ENCODE measurements around the gene DNAJA4. TPM values are rescaled to one million over a fixed set of nuclear protein-coding genes. Genes with fewer than 3 reads are reported as not detected.

Gene DNAJA4
- total RNA-seq, 2 experiments from 2014 or later = 28.5 to 31.2 TPM

DNA sequence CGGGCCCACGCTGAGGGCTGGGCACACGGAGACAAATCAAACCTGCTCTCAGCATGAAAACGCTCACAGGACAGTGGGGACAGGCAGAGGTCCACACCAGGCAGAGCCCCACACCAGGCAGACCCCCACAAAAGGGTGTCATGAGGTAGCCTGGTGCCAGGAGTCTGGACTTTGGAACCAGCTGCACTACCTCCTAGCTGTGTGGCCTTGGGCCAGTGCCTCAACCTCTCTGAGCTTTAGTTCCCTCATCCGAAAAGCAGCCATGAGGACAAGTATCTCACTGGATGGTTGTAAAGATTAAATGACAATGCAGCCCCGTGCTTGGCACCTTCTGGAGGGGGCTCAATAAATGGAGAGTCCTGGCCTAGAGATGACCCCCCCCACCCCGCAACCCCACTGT is 59.3 kb downstream of the DNAJA4 start:
- no peaks in the 10 kb centered on the region for H3K4me1 Mint-ChIP-seq
- H3K9me3 Mint-ChIP-seq = no peaks in the 10 kb centered on the region
- CTCF ChIA-PET = no interaction called here
- H3K36me3 Mint-ChIP-seq (ENCODE audit: low read depth) = no peaks in the 10 kb centered on the region
- DNase-seq = no peak
- H3K4me3 Mint-ChIP-seq = no peak overlapping the region
- H3K27me3 Mint-ChIP-seq = no peaks in the 10 kb centered on the region
- no peak overlapping the region for H3K27ac Mint-ChIP-seq
- POLR2A ChIA-PET = no interaction called here

GRCh38 chr15:78324144-78324543 is 59.8 kb downstream of the DNAJA4 start:
- CTCF ChIA-PET = interaction anchor here (1.3 kb wide), 1 partner anchor 13 kb away, joined by 4 read pairs; no protein-coding TSS in a partner anchor
- H3K27ac Mint-ChIP-seq = no peak overlapping the region

GRCh38 chr15:78325092-78325843 is 60.9 kb downstream of the DNAJA4 start:
- no peaks in the 10 kb centered on the region for H3K27me3 Mint-ChIP-seq
- CTCF ChIA-PET = interaction anchor here (1.3 kb wide), 1 partner anchor 14 kb away, joined by 4 read pairs; no protein-coding TSS in a partner anchor
- H3K9me3 Mint-ChIP-seq = no peaks in the 10 kb centered on the region
- DNase-seq = no peak
- no peaks in the 10 kb centered on the region for H3K4me1 Mint-ChIP-seq
- H3K36me3 Mint-ChIP-seq (ENCODE audit: low read depth) = no peaks in the 10 kb centered on the region
- POLR2A ChIA-PET = interaction anchor here (0.7 kb wide), 1 partner anchor 90 kb away, joined by 3 read pairs; no protein-coding TSS in a partner anchor
- no peak overlapping the region for H3K4me3 Mint-ChIP-seq
- no peak overlapping the region for H3K27ac Mint-ChIP-seq

More at GRCh38 chr15:78324144-78324543, 59.8 kb downstream of the DNAJA4 start:
- H3K9me3 Mint-ChIP-seq = no peaks in the 10 kb centered on the region
- POLR2A ChIA-PET = interaction anchor here (0.7 kb wide), 1 partner anchor 92 kb away, joined by 3 read pairs; no protein-coding TSS in a partner anchor
- H3K4me3 Mint-ChIP-seq = no peak overlapping the region
- H3K36me3 Mint-ChIP-seq (ENCODE audit: low read depth) = no peaks in the 10 kb centered on the region
- H3K4me1 Mint-ChIP-seq = no peaks in the 10 kb centered on the region
- DNase-seq = no peak
- no peaks in the 10 kb centered on the region for H3K27me3 Mint-ChIP-seq

- ChIA-PET POLR2A (no interaction called here), CTCF (interaction anchor here (1.0 to 1.3 kb wide), 2 partner anchors 17 to 20 kb away, joined by 3 read pairs; no protein-coding TSS in a partner anchor)
- H3K9me3 Mint-ChIP-seq = no peaks in the 10 kb centered on the region
- no peaks in the 10 kb centered on the region for H3K4me1 Mint-ChIP-seq
- H3K27me3 Mint-ChIP-seq = no peaks in the 10 kb centered on the region
- no peak overlapping the region for H3K27ac Mint-ChIP-seq
- DNase-seq = no peak
- H3K4me3 Mint-ChIP-seq = no peak overlapping the region
- no peaks in the 10 kb centered on the region for H3K36me3 Mint-ChIP-seq (ENCODE audit: low read depth)
These were observed 63.1 kb downstream of the DNAJA4 start for GRCh38 chr15:78327466-78327865.

DNA sequence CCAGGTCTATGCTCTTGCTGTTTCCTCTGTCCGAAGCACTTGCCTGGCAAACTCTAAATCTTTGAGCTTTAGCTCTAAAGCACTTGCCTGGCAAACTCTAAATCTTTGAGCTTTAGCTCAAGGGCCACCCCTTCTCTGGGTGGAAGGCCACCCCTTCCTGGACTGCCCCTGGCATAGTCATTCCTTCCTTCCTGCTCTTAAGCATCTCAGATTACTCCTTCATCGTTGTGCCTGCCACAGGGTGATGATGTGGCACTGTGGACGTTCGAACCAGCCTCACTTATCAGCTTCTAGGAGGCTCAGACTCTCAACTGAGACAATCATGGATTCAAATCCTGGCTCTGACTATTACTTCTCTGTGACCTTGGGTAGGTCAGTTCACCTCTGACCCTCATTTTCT is 65.3 kb downstream of the DNAJA4 start:
- ChIA-PET CTCF (interaction anchor here (0.5 kb wide), 1 partner anchor 216 kb away, joined by 4 read pairs; no protein-coding TSS in a partner anchor), POLR2A (no interaction called here)
- DNase-seq = no peak

More for the DNA sequence above, 65.3 kb downstream of the DNAJA4 start:
- Mint-ChIP-seq H3K27me3 (no peaks in the 10 kb centered on the region), H3K36me3 (ENCODE audit: low read depth) (no peaks in the 10 kb centered on the region), H3K9me3 (no peaks in the 10 kb centered on the region), H3K4me3 (no peak overlapping the region), H3K27ac (no peak overlapping the region), H3K4me1 (no peaks in the 10 kb centered on the region)

Other genes with a start within 250 kb of the DNAJA4 start
- gene TBC1D2B, start 186.9 kb upstream of the DNAJA4 start, total RNA-seq = 10 to 100 TPM; 77.2 to 83.7 TPM
- gene SH2D7, start 172.0 kb upstream of the DNAJA4 start, total RNA-seq = not detected
- under 1 TPM; 0.44 to 0.55 TPM for gene CIB2, start 133.1 kb upstream of the DNAJA4 start, total RNA-seq
- gene IDH3A, start 115.2 kb upstream of the DNAJA4 start, total RNA-seq = 10 to 100 TPM; 65.1 to 71.2 TPM
- not detected for gene ACSBG1, start 30.0 kb upstream of the DNAJA4 start, total RNA-seq
- gene SKIC8, start 35.0 kb downstream of the DNAJA4 start, total RNA-seq = 10 to 100 TPM; 44.5 to 44.7 TPM
- gene CRABP1, start 75.8 kb downstream of the DNAJA4 start, total RNA-seq = not detected
- gene IREB2, start 173.7 kb downstream of the DNAJA4 start, total RNA-seq = 10 to 100 TPM; 52.9 to 57.2 TPM
- 1 to 10 TPM; 3.7 to 4.7 TPM for gene HYKK, start 243.0 kb downstream of the DNAJA4 start, total RNA-seq